Mammary epithelial cell (primary cell): ENCODE measurements around the gene SUMF1.

Experiments used
- CTCF ChIP-seq, 2 donors: IDR thresholded peaks in 1 of 2; conservative IDR thresholded peaks in 1 of 2; 2 replicates each; pipeline ENCODE4 v1.5.1; 2011 to 2012; ENCODE audit warnings: inconsistent platforms in 2 of 2, low read length in 2 of 2, mild to moderate bottlenecking in 2 of 2, control low read depth in 1 of 2, low read depth in 1 of 2; ENCODE audit not compliant: insufficient read depth in 1 of 2; ENCODE audit errors: extremely low read depth in 1 of 2
- EZH2 ChIP-seq: IDR thresholded peaks from 2 replicates; pipeline ENCODE4 v1.6.1; 2012; ENCODE audit warnings: low read length, inconsistent platforms, borderline replicate concordance

- TF ChIP-seq CTCF (conservative IDR thresholded peaks at IDR 0.05 in 1 of 2, IDR thresholded peaks at IDR 0.05 in 1 of 2; ENCODE audit: extremely low read depth in 1 of 2, insufficient read depth in 1 of 2, low read depth in 1 of 2, low read length in 2 of 2) (no peak), EZH2 (no peak)
Measured at GRCh38 chr3:4514321-4514720, 47.3 kb upstream of the SUMF1 start.
